ENCODE results near the gene SLC4A1AP.

SLC4A1AP gene

DNA sequence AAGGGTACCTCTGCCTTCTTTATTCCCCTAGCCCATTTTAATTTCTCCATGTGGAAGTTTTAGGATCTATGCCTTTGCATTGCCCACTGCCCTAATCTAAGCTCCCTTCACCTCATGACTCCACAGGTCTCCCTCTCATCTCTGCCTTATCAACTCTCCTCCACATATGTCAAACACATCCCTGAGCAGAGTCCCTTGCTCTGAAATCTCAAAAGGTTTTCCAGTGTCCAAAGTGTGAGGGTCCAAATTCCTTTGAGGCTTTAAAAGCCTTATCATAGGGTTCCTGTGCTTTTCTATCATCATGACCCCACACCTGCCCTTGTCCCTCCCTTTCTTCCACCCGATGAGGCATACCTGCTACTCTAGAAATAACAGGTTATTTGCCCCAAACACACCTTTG lies 38.6 kb downstream of the SLC4A1AP start:
- no peak overlapping the region for H3K4me2 ChIP-seq (ENCODE audit: low read depth, low read length, poor library complexity, severe bottlenecking)
- H3K9ac ChIP-seq (ENCODE audit: low read length): no peak overlapping the region
- no peaks in the 10 kb centered on the region for H3F3A ChIP-seq (ENCODE audit: insufficient read depth)
- no peak overlapping the region for H2AFZ ChIP-seq (ENCODE audit: low read depth, low read length, severe bottlenecking)
- no peaks in the 10 kb centered on the region for H3K9me2 ChIP-seq (replicated peaks; ENCODE audit: insufficient read depth, low read length)
- H3K27me3 ChIP-seq (ENCODE audit: low read length): no peaks in the 10 kb centered on the region
- no peak overlapping the region for H3K27ac ChIP-seq (ENCODE audit: low read depth, low read length)
- TF ChIP-seq EZH2phosphoT487 (conservative IDR thresholded peaks at IDR 0.05; ENCODE audit: low read length): no peak
- TF ChIP-seq, protein P1, sequence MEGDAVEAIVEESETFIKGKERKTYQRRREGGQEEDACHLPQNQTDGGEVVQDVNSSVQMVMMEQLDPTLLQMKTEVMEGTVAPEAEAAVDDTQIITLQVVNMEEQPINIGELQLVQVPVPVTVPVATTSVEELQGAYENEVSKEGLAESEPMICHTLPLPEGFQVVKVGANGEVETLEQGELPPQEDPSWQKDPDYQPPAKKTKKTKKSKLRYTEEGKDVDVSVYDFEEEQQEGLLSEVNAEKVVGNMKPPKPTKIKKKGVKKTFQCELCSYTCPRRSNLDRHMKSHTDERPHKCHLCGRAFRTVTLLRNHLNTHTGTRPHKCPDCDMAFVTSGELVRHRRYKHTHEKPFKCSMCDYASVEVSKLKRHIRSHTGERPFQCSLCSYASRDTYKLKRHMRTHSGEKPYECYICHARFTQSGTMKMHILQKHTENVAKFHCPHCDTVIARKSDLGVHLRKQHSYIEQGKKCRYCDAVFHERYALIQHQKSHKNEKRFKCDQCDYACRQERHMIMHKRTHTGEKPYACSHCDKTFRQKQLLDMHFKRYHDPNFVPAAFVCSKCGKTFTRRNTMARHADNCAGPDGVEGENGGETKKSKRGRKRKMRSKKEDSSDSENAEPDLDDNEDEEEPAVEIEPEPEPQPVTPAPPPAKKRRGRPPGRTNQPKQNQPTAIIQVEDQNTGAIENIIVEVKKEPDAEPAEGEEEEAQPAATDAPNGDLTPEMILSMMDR (IDR thresholded peaks at IDR 0.05; ENCODE audit: insufficient read depth, low read length, poor library complexity, severe bottlenecking): no peak
- H4K20me1 ChIP-seq (ENCODE audit: low read depth, low read length): no peaks in the 10 kb centered on the region
- no peaks in the 10 kb centered on the region for H3K79me2 ChIP-seq (ENCODE audit: insufficient read depth, low read length)
- H3K4me3 ChIP-seq (ENCODE audit: insufficient read depth, low read length, poor library complexity, severe bottlenecking): no peak overlapping the region
- no peaks in the 10 kb centered on the region for H3K36me3 ChIP-seq (ENCODE audit: low read length)
- H3K9me3 ChIP-seq (ENCODE audit: insufficient read depth, low read length): no peaks in the 10 kb centered on the region

DNA sequence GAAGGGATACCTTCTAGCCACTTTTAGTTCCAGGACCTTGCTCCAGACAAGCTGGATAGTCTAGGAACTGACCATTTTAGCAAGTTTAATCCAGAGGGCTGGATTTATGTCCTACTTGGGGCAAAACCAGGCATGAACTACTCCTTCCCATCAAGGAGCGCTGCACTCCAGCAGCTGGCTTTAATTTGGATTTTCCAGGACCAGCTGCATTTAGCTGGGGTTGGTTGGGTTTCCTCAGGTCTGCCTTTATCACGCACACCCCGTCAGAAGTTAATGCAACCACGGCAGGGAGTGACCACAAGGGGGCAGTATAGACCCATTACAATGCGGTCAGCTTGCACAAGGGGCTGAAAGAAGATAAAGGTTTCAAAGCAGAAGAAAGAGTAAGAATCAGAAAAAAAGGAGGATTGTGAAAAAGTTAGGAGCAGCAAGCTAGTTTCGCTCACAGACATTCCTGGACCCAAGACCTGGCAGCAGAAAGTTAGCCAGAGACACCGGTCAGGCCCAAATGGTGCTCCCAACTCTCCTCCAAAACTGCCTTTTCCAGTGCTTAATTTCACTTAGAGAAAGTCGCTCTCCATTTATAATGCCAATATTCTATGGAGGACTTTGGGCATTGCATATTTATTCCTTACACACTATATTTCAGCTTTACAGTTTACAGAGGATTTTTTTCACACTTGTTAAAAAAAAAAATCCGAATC lies 40.1 kb downstream of the SLC4A1AP start:
- Histone ChIP-seq H3K9me2 (replicated peaks; ENCODE audit: insufficient read depth, low read length) (no peaks in the 10 kb centered on the region), H3K4me2 (ENCODE audit: low read depth, low read length, poor library complexity, severe bottlenecking) (no peak overlapping the region), H3F3A (ENCODE audit: insufficient read depth) (no peaks in the 10 kb centered on the region), H3K9me3 (ENCODE audit: insufficient read depth, low read length) (no peaks in the 10 kb centered on the region), H3K36me3 (ENCODE audit: low read length) (no peaks in the 10 kb centered on the region), H2AFZ (ENCODE audit: low read depth, low read length, severe bottlenecking) (no peak overlapping the region), H3K4me3 (ENCODE audit: insufficient read depth, low read length, poor library complexity, severe bottlenecking) (no peak overlapping the region), H4K20me1 (ENCODE audit: low read depth, low read length) (no peaks in the 10 kb centered on the region), H3K27me3 (ENCODE audit: low read length) (no peaks in the 10 kb centered on the region), H3K9ac (ENCODE audit: low read length) (no peak overlapping the region), H3K27ac (ENCODE audit: low read depth, low read length) (no peak overlapping the region), H3K79me2 (ENCODE audit: insufficient read depth, low read length) (no peaks in the 10 kb centered on the region)
- TF ChIP-seq, protein P1 (IDR thresholded peaks at IDR 0.05; ENCODE audit: insufficient read depth, low read length, poor library complexity, severe bottlenecking): peak; percentile 98
- TF ChIP-seq EZH2phosphoT487 (conservative IDR thresholded peaks at IDR 0.05; ENCODE audit: low read length): no peak

DNA sequence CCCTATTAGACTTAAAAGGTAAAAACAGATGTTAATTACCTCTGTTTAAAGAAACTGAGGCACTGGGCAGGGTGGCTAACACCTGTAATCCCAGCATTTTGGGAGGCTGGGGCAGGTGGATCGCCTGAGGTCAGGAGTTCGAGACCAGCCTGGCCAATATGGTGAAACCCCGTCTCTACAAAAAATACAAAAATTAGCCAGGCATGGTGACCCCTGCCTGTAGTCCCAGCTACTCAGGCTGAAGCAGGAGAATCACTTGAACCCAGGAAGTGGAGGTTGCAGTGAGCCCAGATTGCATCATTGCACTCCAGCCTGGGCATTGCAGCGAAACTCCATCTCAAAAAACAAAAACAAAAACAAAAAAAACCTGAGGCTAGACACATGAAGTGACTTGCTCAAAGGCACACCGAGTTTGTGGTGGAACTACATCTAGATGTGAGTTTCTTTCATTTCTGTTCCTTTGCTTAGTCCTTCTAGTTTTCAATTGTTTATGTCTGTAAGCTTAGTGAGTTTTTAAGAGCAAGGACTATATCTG lies 40.7 kb downstream of the SLC4A1AP start:
- Histone ChIP-seq H3K4me3 (ENCODE audit: insufficient read depth, low read length, poor library complexity, severe bottlenecking) (no peak overlapping the region), H3K36me3 (ENCODE audit: low read length) (no peaks in the 10 kb centered on the region), H3K9me3 (ENCODE audit: insufficient read depth, low read length) (no peaks in the 10 kb centered on the region), H2AFZ (ENCODE audit: low read depth, low read length, severe bottlenecking) (no peak overlapping the region), H3K27me3 (ENCODE audit: low read length) (no peaks in the 10 kb centered on the region), H3K9me2 (replicated peaks; ENCODE audit: insufficient read depth, low read length) (no peaks in the 10 kb centered on the region), H3K79me2 (ENCODE audit: insufficient read depth, low read length) (no peaks in the 10 kb centered on the region), H4K20me1 (ENCODE audit: low read depth, low read length) (no peaks in the 10 kb centered on the region), H3F3A (ENCODE audit: insufficient read depth) (no peaks in the 10 kb centered on the region), H3K27ac (ENCODE audit: low read depth, low read length) (no peak overlapping the region), H3K9ac (ENCODE audit: low read length) (no peak overlapping the region), H3K4me2 (ENCODE audit: low read depth, low read length, poor library complexity, severe bottlenecking) (no peak overlapping the region)
- TF ChIP-seq, protein P1 (IDR thresholded peaks at IDR 0.05; ENCODE audit: insufficient read depth, low read length, poor library complexity, severe bottlenecking): no peak
- no peak for TF ChIP-seq EZH2phosphoT487 (conservative IDR thresholded peaks at IDR 0.05; ENCODE audit: low read length)
